GM12892 (cell line): ENCODE measurements around the gene TRMT1L.

Experiments
- POLR2A ChIP-seq: IDR thresholded peaks from 2 replicates; pipeline ENCODE4 v1.6.1; 2011; ENCODE audit warnings: low read depth, low read length, control low read depth
- POLR2AphosphoS5 ChIP-seq: IDR thresholded peaks from 2 replicates; pipeline ENCODE4 v1.6.1; 2011; ENCODE audit warnings: low read depth, low read length, control low read depth

GRCh38 chr1:185111873-185112272 is 44.9 kb downstream of the TRMT1L start:
- TF ChIP-seq POLR2A (no peak), POLR2AphosphoS5 (no peak)
